KMS-11 (cell line): ENCODE results near the gene IER3.

Experiments
- H2AFZ ChIP-seq: fragments of 200-600 bp; sonication (generic); 2 replicates; pipeline ENCODE4 v1.6.1; 2016; ENCODE audit warnings: antibody characterized with exemption, mixed run types, low read depth
- H3K27ac ChIP-seq: fragments of 200-600 bp; sonication (generic); 2 replicates; pipeline ENCODE4 v1.6.1; 2016; ENCODE audit warnings: mild to moderate bottlenecking, mixed run types
- H3K27me3 ChIP-seq: fragments of 200-600 bp; sonication (generic); 2 replicates; pipeline ENCODE4 v1.6.1; 2017; ENCODE audit warnings: mild to moderate bottlenecking, low read depth, mixed run types, moderate library complexity; ENCODE audit not compliant: insufficient read depth
- H3K36me3 ChIP-seq: fragments of 200-600 bp; sonication (generic); 2 replicates; pipeline ENCODE4 v1.6.1; 2017; ENCODE audit warnings: mild to moderate bottlenecking, mixed run types; ENCODE audit not compliant: insufficient read depth
- H3K4me1 ChIP-seq: fragments of 200-600 bp; sonication (generic); 2 replicates; pipeline ENCODE4 v1.6.1; 2016; ENCODE audit warnings: mild to moderate bottlenecking, low read depth, mixed run types; ENCODE audit not compliant: poor library complexity, severe bottlenecking
- H3K4me2 ChIP-seq: fragments of 200-600 bp; sonication (generic); 2 replicates; pipeline ENCODE4 v1.7.0; 2016; ENCODE audit warnings: mild to moderate bottlenecking, mixed run types
- H3K4me3 ChIP-seq: fragments of 200-600 bp; sonication (generic); IDR thresholded peaks from 2 replicates; pipeline ENCODE4 v1.6.1; 2017; ENCODE audit warnings: low read depth, low read length, mixed read lengths; ENCODE audit not compliant: insufficient read depth
- H3K79me2 ChIP-seq: fragments of 200-600 bp; sonication (generic); 2 replicates; pipeline ENCODE4 v1.6.1; 2016; ENCODE audit warnings: low read depth, mixed run types; ENCODE audit not compliant: insufficient read depth
- H3K9ac ChIP-seq: fragments of 200-600 bp; sonication (generic); 2 replicates; pipeline ENCODE4 v1.6.1; 2016; ENCODE audit warnings: mild to moderate bottlenecking, mixed run types
- H4K20me1 ChIP-seq: fragments of 200-600 bp; sonication (generic); 2 replicates; pipeline ENCODE4 v1.6.1; 2016; ENCODE audit warnings: mild to moderate bottlenecking, mixed run types; ENCODE audit not compliant: insufficient read depth
- CTCF ChIP-seq: fragments of 200-600 bp; sonication (generic); conservative IDR thresholded peaks from 2 replicates; pipeline ENCODE4 v1.6.1; 2017; ENCODE audit warnings: low read depth, mild to moderate bottlenecking, antibody characterized with exemption, low read length, moderate library complexity, mixed read lengths

IER3 gene

GRCh38 chr6:30763618-30764489 lies 19.5 kb upstream of the IER3 start:
- no peaks in the 10 kb centered on the region for H3K4me1 ChIP-seq

GRCh38 chr6:30763155-30763617 lies 18.8 kb upstream of the IER3 start:
- Histone ChIP-seq H4K20me1 (no peaks in the 10 kb centered on the region), H3K4me1 (no peaks in the 10 kb centered on the region), H2AFZ (no peak overlapping the region), H3K27ac (no peak overlapping the region), H3K4me2 (no peak overlapping the region), H3K79me2 (no peaks in the 10 kb centered on the region), H3K4me3 (no peak overlapping the region), H3K9ac (no peak overlapping the region), H3K27me3 (no peaks in the 10 kb centered on the region; the same call in 1 of the 2 replicates), H3K36me3 (no peaks in the 10 kb centered on the region)
- TF ChIP-seq CTCF = no peak

More at GRCh38 chr6:30763618-30764489, 19.5 kb upstream of the IER3 start:
- no peaks in the 10 kb centered on the region for H4K20me1 ChIP-seq
- no peaks in the 10 kb centered on the region; the same call in 1 of the 2 replicates for H3K27me3 ChIP-seq
- H2AFZ ChIP-seq = no peak overlapping the region
- H3K9ac ChIP-seq = no peak overlapping the region
- no peak overlapping the region for H3K27ac ChIP-seq
- H3K4me2 ChIP-seq = no peak overlapping the region
- H3K36me3 ChIP-seq = no peaks in the 10 kb centered on the region
- H3K4me3 ChIP-seq = no peak overlapping the region
- H3K79me2 ChIP-seq = no peaks in the 10 kb centered on the region
- no peak for TF ChIP-seq CTCF

- no peaks in the 10 kb centered on the region for H4K20me1 ChIP-seq
- H3K4me2 ChIP-seq = no peak overlapping the region
- no peaks in the 10 kb centered on the region; the same call in 1 of the 2 replicates for H3K27me3 ChIP-seq
- H3K9ac ChIP-seq = no peak overlapping the region
- H2AFZ ChIP-seq = no peak overlapping the region
- no peaks in the 10 kb centered on the region for H3K79me2 ChIP-seq
- no peak overlapping the region for H3K4me3 ChIP-seq
- H3K27ac ChIP-seq = no peak overlapping the region
- no peaks in the 10 kb centered on the region for H3K36me3 ChIP-seq
- H3K4me1 ChIP-seq = no peaks in the 10 kb centered on the region
- TF ChIP-seq CTCF = no peak
These were observed 17.6 kb upstream of the IER3 start for GRCh38 chr6:30761791-30762429.

- H3K79me2 ChIP-seq = no peaks in the 10 kb centered on the region
- no peak overlapping the region for H3K4me2 ChIP-seq
- no peak overlapping the region for H3K9ac ChIP-seq
- no peak overlapping the region for H2AFZ ChIP-seq
- no peaks in the 10 kb centered on the region for H3K36me3 ChIP-seq
- H3K27me3 ChIP-seq = no peaks in the 10 kb centered on the region; the same call in 1 of the 2 replicates
- TF ChIP-seq CTCF = no peak
- H4K20me1 ChIP-seq = no peaks in the 10 kb centered on the region
- H3K27ac ChIP-seq = no peak overlapping the region
- H3K4me3 ChIP-seq = no peak overlapping the region
- no peaks in the 10 kb centered on the region for H3K4me1 ChIP-seq
These were observed 16.2 kb upstream of the IER3 start for GRCh38 chr6:30760549-30760948.
